ENCODE data around the gene ZHX3.

The ZHX3 gene

DNA sequence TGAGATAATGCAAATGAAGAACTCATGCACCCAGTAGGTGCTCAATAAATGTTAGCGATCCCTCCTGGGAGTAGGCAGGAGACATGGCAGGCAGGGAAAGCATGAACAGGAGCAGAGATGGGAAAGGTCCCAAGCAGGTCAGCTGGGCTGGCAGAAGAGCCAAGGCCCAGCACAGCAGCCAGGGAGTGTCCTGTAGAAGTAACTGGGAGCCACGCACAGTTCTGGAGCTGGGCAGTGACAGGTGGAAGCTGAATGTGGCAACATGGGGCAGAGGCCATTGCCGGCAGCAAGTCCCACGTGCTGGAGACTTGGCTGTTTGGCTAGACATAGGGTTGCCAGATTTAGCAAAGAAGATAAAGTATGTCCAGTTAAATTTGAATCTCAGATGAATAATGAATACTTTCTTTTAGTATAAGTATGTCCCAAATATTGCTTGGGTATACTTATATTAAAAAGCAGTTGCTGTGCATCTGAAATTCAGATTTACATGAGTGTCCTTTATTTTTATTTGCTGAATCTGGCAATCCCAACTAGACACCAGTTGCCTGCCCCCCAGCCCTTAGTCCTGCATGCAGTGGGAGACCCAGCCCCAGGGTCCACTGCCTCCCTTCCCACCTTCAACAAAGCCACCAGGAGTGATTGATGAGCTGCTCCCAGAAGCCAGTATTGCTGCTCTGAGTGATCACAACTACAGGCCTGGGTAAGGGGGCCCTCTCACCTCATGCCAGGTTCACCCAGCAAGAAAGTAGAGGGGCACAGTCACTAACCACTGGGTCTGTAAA is 19.4 kb upstream of the ZHX3 start:
- no peak for DNase-seq (ENCODE audit: low read depth)
- H3K4me3 ChIP-seq (ENCODE audit: low read length), result no peak overlapping the region
- TF ChIP-seq, protein P1, sequence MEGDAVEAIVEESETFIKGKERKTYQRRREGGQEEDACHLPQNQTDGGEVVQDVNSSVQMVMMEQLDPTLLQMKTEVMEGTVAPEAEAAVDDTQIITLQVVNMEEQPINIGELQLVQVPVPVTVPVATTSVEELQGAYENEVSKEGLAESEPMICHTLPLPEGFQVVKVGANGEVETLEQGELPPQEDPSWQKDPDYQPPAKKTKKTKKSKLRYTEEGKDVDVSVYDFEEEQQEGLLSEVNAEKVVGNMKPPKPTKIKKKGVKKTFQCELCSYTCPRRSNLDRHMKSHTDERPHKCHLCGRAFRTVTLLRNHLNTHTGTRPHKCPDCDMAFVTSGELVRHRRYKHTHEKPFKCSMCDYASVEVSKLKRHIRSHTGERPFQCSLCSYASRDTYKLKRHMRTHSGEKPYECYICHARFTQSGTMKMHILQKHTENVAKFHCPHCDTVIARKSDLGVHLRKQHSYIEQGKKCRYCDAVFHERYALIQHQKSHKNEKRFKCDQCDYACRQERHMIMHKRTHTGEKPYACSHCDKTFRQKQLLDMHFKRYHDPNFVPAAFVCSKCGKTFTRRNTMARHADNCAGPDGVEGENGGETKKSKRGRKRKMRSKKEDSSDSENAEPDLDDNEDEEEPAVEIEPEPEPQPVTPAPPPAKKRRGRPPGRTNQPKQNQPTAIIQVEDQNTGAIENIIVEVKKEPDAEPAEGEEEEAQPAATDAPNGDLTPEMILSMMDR (conservative IDR thresholded peaks at IDR 0.05; ENCODE audit: low read depth, low read length), result no peak

GRCh38 chr20:41335591-41335990 is 18.1 kb upstream of the ZHX3 start:
- H3K4me3 ChIP-seq (ENCODE audit: low read length), result no peak overlapping the region
- DNase-seq (ENCODE audit: low read depth), result no peak
- TF ChIP-seq, protein P1 (conservative IDR thresholded peaks at IDR 0.05; ENCODE audit: low read depth, low read length), result no peak

DNA sequence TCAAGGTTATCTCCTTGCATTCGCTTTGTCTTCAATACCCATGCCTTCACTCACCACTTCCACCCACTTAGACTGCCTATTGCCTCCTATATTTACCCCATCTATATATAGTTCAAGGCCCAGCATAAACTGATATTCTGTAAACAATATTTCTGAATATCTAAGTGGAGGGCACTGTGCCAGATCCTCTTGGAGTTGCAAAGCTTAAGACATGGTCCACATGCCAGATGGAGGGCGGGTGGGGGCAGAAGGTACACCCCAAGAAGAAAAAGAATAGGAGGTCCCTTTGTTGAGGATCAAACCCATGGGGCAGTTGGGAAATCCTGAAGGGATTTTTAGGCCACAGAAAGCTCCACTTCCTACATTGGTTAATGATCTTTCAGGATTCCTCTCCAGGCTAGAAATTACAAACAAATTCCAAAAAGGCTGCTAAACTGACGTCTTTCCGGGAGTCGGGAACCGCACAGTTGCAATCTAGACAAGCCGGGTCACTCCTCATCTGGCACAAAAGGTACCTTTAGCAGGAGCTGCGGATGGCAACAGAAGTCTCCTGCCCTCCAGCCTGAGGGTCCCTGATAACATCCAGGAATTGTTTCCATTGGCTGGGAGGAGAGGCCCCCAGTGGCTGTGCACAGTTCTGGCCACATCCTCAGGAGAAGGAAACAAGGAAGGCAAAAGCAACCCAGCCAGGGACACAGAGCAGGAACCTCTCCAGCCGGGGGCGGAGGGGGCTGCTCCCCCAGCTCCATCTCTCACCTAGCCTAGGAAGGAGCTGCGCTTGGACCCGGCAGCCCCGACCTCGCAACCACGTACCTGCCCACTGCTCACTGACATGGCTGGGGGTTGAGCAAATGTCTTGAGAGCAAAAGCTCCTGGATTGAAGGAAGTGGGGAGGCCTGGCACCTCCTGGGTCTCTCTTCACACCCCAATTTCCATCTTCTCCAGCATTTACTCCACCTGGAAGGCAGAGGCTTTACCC is 17.2 kb upstream of the ZHX3 start:
- TF ChIP-seq, protein P1 (conservative IDR thresholded peaks at IDR 0.05; ENCODE audit: low read depth, low read length), result no peak
- H3K4me3 ChIP-seq (ENCODE audit: low read length), result no peak overlapping the region
- no peak for DNase-seq (ENCODE audit: low read depth)

DNA sequence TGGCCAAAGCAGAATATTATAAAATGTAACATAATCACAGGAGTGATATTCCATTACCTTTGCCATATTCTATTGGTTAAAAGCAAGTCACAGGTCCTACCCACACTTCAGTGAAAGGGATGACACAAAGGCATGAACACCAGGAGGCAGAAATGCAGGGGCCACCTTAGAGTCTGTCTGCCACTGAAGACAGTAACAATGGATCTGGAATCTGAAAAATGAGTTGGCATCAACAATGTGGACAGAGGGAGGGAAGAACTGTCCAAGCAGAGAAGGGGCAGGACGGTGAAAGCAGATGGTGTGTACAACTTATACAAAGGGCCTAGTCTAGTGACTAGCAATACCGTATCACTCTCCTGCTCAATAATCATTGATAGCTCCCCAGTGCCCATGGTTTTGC is 16.5 kb upstream of the ZHX3 start:
- DNase-seq (ENCODE audit: low read depth), result no peak
- TF ChIP-seq, protein P1 (conservative IDR thresholded peaks at IDR 0.05; ENCODE audit: low read depth, low read length), result no peak
- no peak overlapping the region for H3K4me3 ChIP-seq (ENCODE audit: low read length)

DNA sequence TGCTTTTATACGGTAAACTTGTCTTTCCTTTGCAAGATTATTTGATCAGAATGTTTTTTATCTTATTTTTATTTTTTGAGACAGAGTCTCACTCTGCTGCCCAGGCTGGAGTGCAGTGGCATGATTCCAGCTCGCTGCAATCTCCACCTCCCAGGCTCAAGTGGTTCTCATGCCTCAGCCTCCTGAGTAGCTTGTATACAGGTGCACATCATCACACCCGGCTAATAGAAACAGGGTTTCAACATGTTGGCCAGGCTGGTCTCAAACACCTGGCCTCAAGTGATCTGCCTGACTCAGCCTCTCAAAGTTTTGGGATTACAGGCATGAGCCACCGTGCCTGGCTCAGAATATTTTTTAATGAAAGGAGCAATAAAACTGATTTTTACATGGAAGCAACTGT is 14.2 kb upstream of the ZHX3 start:
- no peak for DNase-seq (ENCODE audit: low read depth)
- H3K4me3 ChIP-seq (ENCODE audit: low read length), result no peak overlapping the region
- TF ChIP-seq, protein P1 (conservative IDR thresholded peaks at IDR 0.05; ENCODE audit: low read depth, low read length), result no peak

DNA sequence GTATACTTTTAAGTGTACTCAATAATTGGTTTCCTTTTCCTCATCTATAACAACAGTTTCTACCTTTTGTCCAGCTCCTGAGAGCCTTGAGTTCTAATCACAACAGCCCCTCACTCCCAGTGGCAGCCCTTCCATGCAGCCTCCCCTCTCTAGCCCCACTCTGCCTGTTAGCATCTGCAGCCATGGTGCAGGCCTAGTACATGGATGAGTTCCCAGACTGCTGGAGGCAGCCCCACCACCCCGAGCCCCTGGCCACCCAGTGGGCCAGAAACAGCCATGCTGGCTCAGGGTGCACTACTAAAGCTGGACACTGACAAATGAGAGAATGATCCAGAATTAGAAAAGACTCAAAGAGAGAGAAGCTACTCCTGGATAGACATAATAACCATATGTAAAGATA is 13.4 kb upstream of the ZHX3 start:
- H3K4me3 ChIP-seq (ENCODE audit: low read length), result no peak overlapping the region
- no peak for DNase-seq (ENCODE audit: low read depth)
- TF ChIP-seq, protein P1 (conservative IDR thresholded peaks at IDR 0.05; ENCODE audit: low read depth, low read length), result no peak

All from retinal pigment epithelial cell (primary cell).